Measurements from ENCODE around the gene GLO1. TPM values are rescaled to one million over a fixed set of nuclear protein-coding genes. Genes with fewer than 3 reads are reported as not detected.

Gene GLO1
- total RNA-seq, 1 experiment from 2014 or later: 188 TPM

GRCh38 chr6:38730140-38730862, 27.4 kb upstream of the GLO1 start:
- Histone ChIP-seq H3K4me2 (ENCODE audit: insufficient read depth, insufficient read length, low read length) (no peak overlapping the region), H3K27ac (ENCODE audit: insufficient read length, low read depth, low read length) (no peak overlapping the region), H2AFZ (ENCODE audit: low read length) (no peak overlapping the region), H3K27me3 (ENCODE audit: insufficient read depth, low read length) (no peaks in the 10 kb centered on the region), H3K23me2 (ENCODE audit: insufficient read length, low read depth, low read length, poor library complexity, severe bottlenecking) (no peaks in the 10 kb centered on the region), H2BK12ac (ENCODE audit: insufficient read length, low read depth, low read length) (no peak overlapping the region), H3T11ph (ENCODE audit: low read length) (no peak overlapping the region), H2BK5ac (ENCODE audit: insufficient read length, low read length) (no peak overlapping the region), H2AK5ac (ENCODE audit: insufficient read length, low read length) (no peak overlapping the region), H4K91ac (ENCODE audit: insufficient read length, low read depth, low read length) (no peak overlapping the region), H3K56ac (ENCODE audit: insufficient read length, low read depth, low read length) (no peak overlapping the region), H3K79me2 (ENCODE audit: insufficient read depth, low read length) (no peaks in the 10 kb centered on the region), H4K8ac (replicated peaks; ENCODE audit: insufficient read length, low read depth, low read length) (no peak overlapping the region), H3K18ac (ENCODE audit: insufficient read length, low read depth, low read length) (no peak overlapping the region), H4K20me1 (ENCODE audit: control insufficient read depth, insufficient read depth, insufficient read length) (no peaks in the 10 kb centered on the region), H2BK15ac (ENCODE audit: low read depth, low read length) (no peak overlapping the region), H2BK120ac (ENCODE audit: low read depth, low read length, poor library complexity, severe bottlenecking) (no peak overlapping the region), H3K4me1 (ENCODE audit: insufficient read depth, low read length) (no peaks in the 10 kb centered on the region), H3K14ac (ENCODE audit: insufficient read depth, low read length) (no peak overlapping the region), H2BK20ac (ENCODE audit: low read depth, low read length, poor library complexity, severe bottlenecking) (no peak overlapping the region), H3K79me1 (ENCODE audit: insufficient read depth, low read depth, low read length, poor library complexity, severe bottlenecking) (no peaks in the 10 kb centered on the region), H3K9ac (ENCODE audit: extremely low read depth, insufficient read length, low read length) (no peak overlapping the region), H3K23ac (ENCODE audit: insufficient read length, low read depth, low read length) (no peak overlapping the region), H4K5ac (ENCODE audit: insufficient read length, low read depth, low read length) (no peak overlapping the region), H3K9me3 (ENCODE audit: control insufficient read depth, low read depth, low read length) (no peaks in the 10 kb centered on the region), H3K4ac (ENCODE audit: low read depth, low read length) (no peak overlapping the region)
- peaks cover under 1% of the 10 kb centered on the region; the same call in 1 of the 2 replicates for H3K27me3 Mint-ChIP-seq (ENCODE audit: low read depth)
- no peak for DNase-seq
- H3K9me3 Mint-ChIP-seq: peaks cover under 1 to 2% of the 10 kb centered on the region in 2 experiments; a peak in 4 of 5 replicates
- no CpG with 5 or more reads among the region's 4 CpGs for WGBS (ENCODE audit: extremely low coverage, insufficient read length, low lambda C conversion rate)
- TF ChIP-seq CTCF (conservative IDR thresholded peaks at IDR 0.05): no peak
- H3K36me3 Mint-ChIP-seq (ENCODE audit: insufficient read depth in 1 of 3, low read depth in 3 of 3): peaks cover 0 to 2% (median 1%) of the 10 kb centered on the region in 3 experiments; a peak in 2 of 7 replicates
- peaks cover 1% of the 10 kb centered on the region in 2 experiments; a peak in 1 of 4 replicates for H3K4me1 Mint-ChIP-seq
- no peak overlapping the region for H3K4me3 Mint-ChIP-seq
- H3K27ac Mint-ChIP-seq: no peak overlapping the region
